GM23248 (cell line): ENCODE results near the gene CR1. TPM values are rescaled to one million over a fixed set of nuclear protein-coding genes. Genes with fewer than 3 reads are reported as not detected.

ENCODE experiments used
- DNase-seq: peaks from one replicate; pipeline ENCODE4 v3.0.0-alpha.2; 2015
- H2AFZ ChIP-seq: fragments of 200-600 bp; sonication (generic); 2 replicates; pipeline ENCODE4 v1.6.1; 2016; ENCODE audit warnings: antibody characterized with exemption
- H3F3A ChIP-seq: fragments of 200-600 bp; sonication (generic); 2 replicates; pipeline ENCODE4 v1.6.1; 2016; ENCODE audit warnings: mild to moderate bottlenecking, antibody characterized with exemption, mixed run types; ENCODE audit not compliant: insufficient read depth
- H3K27ac ChIP-seq: fragments of 200-600 bp; sonication (generic); 2 replicates; pipeline ENCODE4 v1.5.1; 2016; ENCODE audit warnings: mild to moderate bottlenecking
- H3K27me3 ChIP-seq: fragments of 200-600 bp; sonication (generic); replicated peaks from 2 replicates; pipeline ENCODE4 v1.6.1; 2016; ENCODE audit warnings: mild to moderate bottlenecking; ENCODE audit not compliant: insufficient read depth
- H3K36me3 ChIP-seq: fragments of 200-600 bp; sonication (generic); 2 replicates; pipeline ENCODE4 v1.6.1; 2016; ENCODE audit warnings: low read depth, mild to moderate bottlenecking
- H3K4me1 ChIP-seq: fragments of 200-600 bp; sonication (generic); 2 replicates; pipeline ENCODE4 v1.6.1; 2016; ENCODE audit warnings: mild to moderate bottlenecking; ENCODE audit not compliant: insufficient read depth
- H3K4me2 ChIP-seq: fragments of 200-600 bp; sonication (generic); one replicate; pipeline ENCODE4 v1.6.1; 2016; ENCODE audit warnings: mild to moderate bottlenecking; ENCODE audit not compliant: unreplicated experiment
- H3K4me3 ChIP-seq: fragments of 200-600 bp; sonication (generic); 2 replicates; pipeline ENCODE4 v1.5.1; 2016; ENCODE audit warnings: mild to moderate bottlenecking
- H3K79me2 ChIP-seq: fragments of 200-600 bp; sonication (generic); 2 replicates; pipeline ENCODE4 v1.6.1; 2016; ENCODE audit warnings: mild to moderate bottlenecking; ENCODE audit not compliant: insufficient read depth
- H3K9ac ChIP-seq: fragments of 200-600 bp; sonication (generic); 2 replicates; pipeline ENCODE4 v1.6.1; 2016; ENCODE audit warnings: mild to moderate bottlenecking
- H3K9me2 ChIP-seq: fragments of 200-600 bp; sonication (generic); 2 replicates; pipeline ENCODE4 v1.6.1; 2016; ENCODE audit warnings: mixed run types, mild to moderate bottlenecking, moderate library complexity; ENCODE audit not compliant: insufficient read depth
- H3K9me3 ChIP-seq: fragments of 200-600 bp; sonication (generic); one replicate; pipeline ENCODE4 v1.6.1; 2017; ENCODE audit warnings: low read depth
- H4K20me1 ChIP-seq: fragments of 200-600 bp; sonication (generic); 2 replicates; pipeline ENCODE4 v1.6.0; 2016; ENCODE audit not compliant: insufficient read depth
- EZH2 ChIP-seq: fragments of 200-600 bp; sonication (generic); IDR thresholded peaks from 2 replicates; pipeline ENCODE4 v1.6.1; 2018; ENCODE audit warnings: antibody characterized with exemption, mild to moderate bottlenecking; ENCODE audit not compliant: insufficient read depth, poor library complexity, severe bottlenecking
- EZH2phosphoT487 ChIP-seq: fragments of 200-600 bp; sonication (generic); IDR thresholded peaks from 2 replicates; pipeline ENCODE4 v1.6.1; 2018; ENCODE audit warnings: antibody characterized with exemption, moderate library complexity, mild to moderate bottlenecking, low read depth; ENCODE audit not compliant: insufficient read depth
- WGBS, 2 experiments: methylation state at CpG; one replicate each; pipeline ENCODE4 v1.1.6; 2015 to 2017; ENCODE audit warnings: low lambda C conversion rate in 2 of 2, low coverage in 1 of 2; ENCODE audit errors: missing lambda C conversion rate in 2 of 2; 5-methylcytosine and 5-hydroxymethylcytosine counted together
- in situ Hi-C: fragments of 300-500 bp; cut with MboI; formaldehyde crosslinking; loops from 2 replicates; pipeline ENCODE4 v1.15.0; 2020
- polyA plus RNA-seq: library from polyadenylated mRNA; unstranded; fragments of >200 nt; fragmentation: Nextera tagmentation; extraction: Ambion mirVana; gene quantifications from 2 replicates; pipeline ENCODE4 v1.2.1, GENCODE V29; 2016
- total RNA-seq: library from RNA; depleted of rRNA; stranded (reverse); fragments of >200 nt; shearing (Covaris generic); gene quantifications from 2 replicates; pipeline ENCODE4 v1.2.3, GENCODE V29; 2014

Gene CR1
- total and polyA plus RNA-seq, 2 experiments from 2014 or later, result not detected

DNA sequence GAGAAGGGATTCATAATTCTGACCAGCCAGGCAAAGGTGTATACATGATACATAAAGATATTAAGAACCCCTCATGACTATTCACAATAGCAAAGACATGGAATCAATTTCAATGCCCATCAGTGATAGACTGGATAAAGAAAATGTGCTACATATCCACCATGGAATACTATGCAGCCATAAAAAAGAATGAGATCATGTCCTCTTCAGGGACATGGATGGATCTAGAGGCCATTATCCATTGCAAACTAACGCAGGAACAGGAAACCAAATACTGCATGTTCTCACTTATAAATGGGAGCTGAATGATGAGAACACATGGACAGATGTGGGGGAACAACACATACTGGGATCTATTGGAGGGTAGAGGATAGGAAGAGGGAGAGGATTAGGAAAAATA, 170.4 kb downstream of the CR1 start:
- H4K20me1 ChIP-seq, result no peaks in the 10 kb centered on the region
- H3K4me3 ChIP-seq, result no peak overlapping the region
- no peak overlapping the region for H2AFZ ChIP-seq
- peaks cover 50% of the 10 kb centered on the region for H3K27me3 ChIP-seq
- H3F3A ChIP-seq, result no peaks in the 10 kb centered on the region
- H3K9me2 ChIP-seq, result no peaks in the 10 kb centered on the region
- H3K4me1 ChIP-seq, result no peaks in the 10 kb centered on the region
- in situ Hi-C loops, result no loop called here
- no peak for TF ChIP-seq EZH2
- TF ChIP-seq EZH2phosphoT487, result no peak
- WGBS, 2 experiments, result 33 to 37% methylated on average over 1 of the region's 1 CpG
- no peaks in the 10 kb centered on the region for H3K36me3 ChIP-seq
- no peaks in the 10 kb centered on the region for H3K9me3 ChIP-seq
- no peak overlapping the region for H3K27ac ChIP-seq
- H3K4me2 ChIP-seq, result no peak overlapping the region
- no peaks in the 10 kb centered on the region for H3K79me2 ChIP-seq
- DNase-seq, result no peak
- H3K9ac ChIP-seq, result no peak overlapping the region

DNA sequence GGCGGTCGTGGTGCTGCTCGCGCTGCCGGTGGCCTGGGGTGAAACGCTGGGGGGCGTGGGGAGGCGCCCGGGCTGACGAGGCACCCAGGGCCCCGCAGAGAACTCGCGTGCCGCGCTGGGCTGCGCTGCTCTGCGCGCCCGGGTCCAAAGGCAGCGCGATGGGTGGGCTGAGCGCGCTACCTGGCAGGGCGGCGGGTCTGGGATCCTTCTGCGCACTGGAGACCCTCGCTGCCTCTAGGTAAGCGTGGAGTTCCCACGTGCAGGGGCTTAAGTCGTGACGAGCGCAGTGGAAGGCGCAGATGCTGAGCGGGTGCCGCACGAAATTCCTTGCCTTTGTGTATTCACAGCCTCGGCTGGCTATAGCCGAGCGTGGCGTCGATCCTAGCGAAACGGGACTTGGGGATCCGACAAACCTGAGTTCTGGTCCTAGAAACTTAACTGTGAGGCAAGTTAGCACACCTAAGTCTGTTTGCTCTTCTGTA, 173.6 kb downstream of the CR1 start:
- WGBS, 2 experiments, result 13% methylated on average over 41 to 44 of the region's 44 CpGs

DNA sequence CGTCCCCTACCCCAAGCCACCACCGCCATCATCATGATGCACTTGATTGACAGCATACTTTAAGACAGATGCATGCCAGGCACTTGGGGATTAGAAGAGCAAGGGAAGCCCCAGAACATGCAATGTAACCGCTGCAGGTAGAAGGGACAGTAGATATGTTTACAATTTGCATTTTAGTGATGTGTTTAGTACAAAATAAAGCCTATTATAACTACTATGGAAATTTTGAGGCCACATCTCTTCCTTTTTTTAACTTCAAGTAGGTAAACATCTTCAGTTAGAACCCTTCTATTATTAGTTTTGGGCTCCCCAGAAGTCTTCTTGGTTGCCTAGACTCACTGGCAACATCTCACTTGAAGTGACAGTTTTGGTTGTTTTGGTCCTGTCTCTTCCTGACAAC, 174.2 kb downstream of the CR1 start:
- Histone ChIP-seq H3K9me2 (no peaks in the 10 kb centered on the region), H3K79me2 (no peaks in the 10 kb centered on the region), H4K20me1 (no peaks in the 10 kb centered on the region), H3K9ac (no peak overlapping the region), H2AFZ (no peak overlapping the region), H3K27ac (no peak overlapping the region), H3K9me3 (no peaks in the 10 kb centered on the region), H3K4me1 (no peaks in the 10 kb centered on the region), H3K27me3 (peaks cover 53% of the 10 kb centered on the region), H3K36me3 (no peaks in the 10 kb centered on the region), H3K4me3 (no peak overlapping the region), H3K4me2 (no peak overlapping the region), H3F3A (no peaks in the 10 kb centered on the region)
- in situ Hi-C loops, result no loop called here
- DNase-seq, result no peak
- TF ChIP-seq EZH2phosphoT487 (no peak), EZH2 (no peak)
- WGBS, 2 experiments, result 67 to 74% methylated on average over 3 of the region's 3 CpGs

More for the DNA sequence above, 173.6 kb downstream of the CR1 start:
- Histone ChIP-seq H3K4me1 (no peaks in the 10 kb centered on the region), H3K27me3 (peaks cover 54% of the 10 kb centered on the region), H2AFZ (no peak overlapping the region), H3K79me2 (no peaks in the 10 kb centered on the region), H3K4me3 (no peak overlapping the region), H3K9me2 (no peaks in the 10 kb centered on the region), H3K27ac (no peak overlapping the region), H4K20me1 (no peaks in the 10 kb centered on the region), H3K9ac (no peak overlapping the region), H3K36me3 (no peaks in the 10 kb centered on the region), H3F3A (no peaks in the 10 kb centered on the region), H3K4me2 (no peak overlapping the region), H3K9me3 (no peaks in the 10 kb centered on the region)
- no peak for DNase-seq
- TF ChIP-seq EZH2phosphoT487, result no peak
- no peak for TF ChIP-seq EZH2
- in situ Hi-C loops, result no loop called here

DNA sequence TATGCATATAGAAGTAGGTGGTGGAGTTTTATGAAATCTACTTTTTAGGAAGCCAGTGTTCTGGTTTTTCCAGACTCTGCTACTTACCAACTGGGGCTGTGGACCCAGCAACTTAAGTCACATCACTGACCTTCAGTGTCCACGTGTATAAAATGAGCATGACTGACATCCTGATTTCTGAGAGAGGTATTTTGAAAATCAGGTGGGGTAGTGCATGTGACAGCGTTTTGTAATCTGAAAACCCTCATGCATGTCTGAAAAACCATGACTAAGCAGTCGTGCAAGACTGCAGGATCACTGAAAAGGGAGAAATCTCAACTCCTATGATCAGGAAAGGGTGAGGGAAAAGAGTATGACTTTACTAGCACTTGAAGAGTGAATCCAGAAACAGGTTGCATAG, 175.0 kb downstream of the CR1 start:
- H3K9ac ChIP-seq, result no peak overlapping the region
- peaks cover 53% of the 10 kb centered on the region for H3K27me3 ChIP-seq
- TF ChIP-seq EZH2phosphoT487 (no peak), EZH2 (no peak)
- H3K36me3 ChIP-seq, result no peaks in the 10 kb centered on the region
- 43 to 46% methylated on average over 3 of the region's 3 CpGs for WGBS, 2 experiments
- H3K9me3 ChIP-seq, result no peaks in the 10 kb centered on the region
- H3K27ac ChIP-seq, result no peak overlapping the region
- no peak for DNase-seq
- H3K4me1 ChIP-seq, result no peaks in the 10 kb centered on the region
- H3K4me2 ChIP-seq, result no peak overlapping the region
- no peak overlapping the region for H2AFZ ChIP-seq
- H3K4me3 ChIP-seq, result no peak overlapping the region
- no peaks in the 10 kb centered on the region for H4K20me1 ChIP-seq
- H3K9me2 ChIP-seq, result no peaks in the 10 kb centered on the region
- no peaks in the 10 kb centered on the region for H3F3A ChIP-seq
- in situ Hi-C loops, result no loop called here
- no peaks in the 10 kb centered on the region for H3K79me2 ChIP-seq
